GM11168 (cell line): ENCODE results near the gene MEIOB.

Source experiments
- in situ Hi-C: fragments of 300-500 bp; cut with MboI; formaldehyde crosslinking; loops from one replicate; pipeline ENCODE4 v1.12.0; 2022; ENCODE audit warnings: low sequenced_read_pairs; ENCODE audit not compliant: unreplicated experiment

The MEIOB gene

DNA sequence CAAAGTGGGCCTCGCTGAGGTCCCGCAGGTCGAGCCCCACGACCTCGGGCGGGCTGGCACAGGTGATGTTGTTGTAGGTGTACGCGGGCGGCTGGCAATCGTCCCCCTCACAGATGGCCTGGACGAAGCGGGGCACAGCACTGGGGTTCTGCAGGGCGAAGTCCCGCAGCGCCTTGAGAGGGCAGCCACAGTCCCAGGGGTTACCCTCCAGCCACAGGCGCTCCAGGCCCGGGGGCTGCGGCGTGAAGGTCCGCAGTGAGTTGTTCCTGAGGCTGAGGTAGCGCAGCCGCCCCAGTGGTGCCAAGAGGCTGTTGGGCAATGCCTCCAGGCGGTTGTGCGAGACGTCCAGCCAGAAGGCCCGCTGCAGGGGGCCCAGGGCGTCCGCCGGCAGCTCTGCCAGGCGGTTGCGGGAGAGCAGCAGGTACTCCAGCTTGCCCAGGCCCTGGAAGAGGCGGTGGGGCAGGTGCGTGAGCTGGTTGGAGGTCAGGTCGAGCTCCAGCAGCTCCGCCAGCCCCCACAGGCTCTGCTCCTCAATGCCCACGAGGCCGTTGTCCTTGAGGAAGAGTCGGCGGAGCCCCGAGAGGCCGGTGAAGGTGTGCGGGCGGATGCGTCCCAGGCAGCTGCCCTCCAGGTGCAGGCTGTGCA is 81.2 kb downstream of the MEIOB start:
- in situ Hi-C loops = no loop called here

DNA sequence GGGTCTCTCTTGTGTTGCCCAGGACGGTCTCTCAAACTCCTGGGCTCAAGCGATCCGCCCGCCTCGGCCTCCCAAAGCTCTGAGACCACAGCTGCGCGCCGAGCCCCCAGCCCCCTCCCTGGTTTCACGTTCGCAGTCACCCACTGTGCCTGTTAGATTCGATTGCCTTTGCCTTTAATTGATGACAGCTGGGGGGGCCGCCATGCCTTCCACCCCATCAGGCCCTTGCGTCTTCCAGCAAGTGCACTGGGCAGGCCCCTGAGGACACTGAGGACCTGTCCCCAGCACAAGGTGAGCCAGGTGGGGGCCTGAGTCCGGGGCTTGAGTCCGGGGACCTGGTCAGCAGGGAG is 81.7 kb downstream of the MEIOB start:
- in situ Hi-C loops = no loop called here

DNA sequence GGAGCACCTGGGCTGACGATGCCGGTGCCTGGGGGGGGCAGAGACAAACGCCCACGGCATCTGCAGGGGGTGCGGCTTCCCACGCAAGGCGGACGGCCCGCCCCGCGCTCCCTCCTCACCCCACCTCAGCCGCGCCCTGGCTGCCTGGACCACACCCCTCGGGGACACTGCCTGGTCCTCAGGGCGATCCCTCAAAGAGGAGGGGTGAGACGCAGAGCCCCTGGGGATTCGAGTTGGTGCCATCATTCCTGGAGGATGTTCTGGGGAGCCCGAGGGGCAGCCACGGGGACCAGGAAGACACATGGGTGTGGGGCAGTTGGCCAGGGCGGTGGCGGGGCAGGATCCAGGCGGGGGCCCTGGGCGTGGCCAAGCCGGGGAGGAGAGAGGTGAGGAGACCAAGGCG is 82.3 kb downstream of the MEIOB start:
- in situ Hi-C loops = no loop called here

DNA sequence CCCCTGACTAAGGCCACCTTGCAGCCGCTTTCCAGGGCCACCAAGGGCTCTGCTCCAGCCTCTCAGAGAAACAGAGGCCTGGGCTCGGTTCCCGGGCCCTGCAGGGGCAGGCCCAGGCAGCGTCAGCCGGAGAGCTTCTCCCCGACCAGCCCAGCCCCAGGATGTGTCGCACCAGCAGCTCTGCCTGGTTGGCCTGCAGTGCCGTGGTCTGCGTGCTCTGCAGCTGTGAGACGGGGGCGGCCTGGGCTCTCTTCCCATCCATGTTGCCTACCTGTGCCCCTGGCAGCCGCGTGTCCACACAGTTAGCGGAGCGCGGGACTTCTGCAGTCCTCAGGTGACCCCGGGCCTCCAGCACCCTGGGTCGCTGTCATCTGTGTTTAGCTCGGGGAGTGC is 83.3 kb downstream of the MEIOB start:
- in situ Hi-C loops = no loop called here

DNA sequence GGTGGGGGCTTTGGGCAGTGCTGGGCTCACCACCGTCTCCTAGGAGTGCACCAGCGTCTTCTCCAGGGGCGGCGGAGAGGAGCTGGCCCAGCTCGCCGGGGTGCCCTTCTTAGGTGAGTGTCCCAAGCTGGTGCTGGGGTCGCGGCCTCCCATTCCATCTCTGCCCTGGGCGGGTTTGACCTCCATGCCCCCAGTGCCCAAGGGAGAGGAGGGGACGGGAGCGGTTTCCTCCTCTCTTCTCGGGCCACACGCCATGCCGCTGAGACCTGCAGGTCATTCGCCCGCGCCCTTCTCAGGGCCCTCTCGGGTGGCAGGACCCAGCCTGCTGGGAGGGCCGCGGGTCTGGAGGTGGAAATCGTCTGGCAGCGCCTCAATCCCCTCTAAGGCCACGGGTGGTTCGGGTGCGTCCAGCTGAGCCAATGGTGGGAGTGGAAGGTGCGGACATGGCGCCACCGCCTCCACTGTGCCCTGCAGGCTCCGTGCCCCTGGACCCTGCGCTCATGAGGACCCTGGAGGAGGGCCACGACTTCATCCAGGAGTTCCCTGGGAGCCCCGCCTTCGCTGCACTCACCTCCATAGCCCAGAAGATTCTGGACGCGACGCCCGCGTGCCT is 83.8 kb downstream of the MEIOB start:
- in situ Hi-C loops = no loop called here

DNA sequence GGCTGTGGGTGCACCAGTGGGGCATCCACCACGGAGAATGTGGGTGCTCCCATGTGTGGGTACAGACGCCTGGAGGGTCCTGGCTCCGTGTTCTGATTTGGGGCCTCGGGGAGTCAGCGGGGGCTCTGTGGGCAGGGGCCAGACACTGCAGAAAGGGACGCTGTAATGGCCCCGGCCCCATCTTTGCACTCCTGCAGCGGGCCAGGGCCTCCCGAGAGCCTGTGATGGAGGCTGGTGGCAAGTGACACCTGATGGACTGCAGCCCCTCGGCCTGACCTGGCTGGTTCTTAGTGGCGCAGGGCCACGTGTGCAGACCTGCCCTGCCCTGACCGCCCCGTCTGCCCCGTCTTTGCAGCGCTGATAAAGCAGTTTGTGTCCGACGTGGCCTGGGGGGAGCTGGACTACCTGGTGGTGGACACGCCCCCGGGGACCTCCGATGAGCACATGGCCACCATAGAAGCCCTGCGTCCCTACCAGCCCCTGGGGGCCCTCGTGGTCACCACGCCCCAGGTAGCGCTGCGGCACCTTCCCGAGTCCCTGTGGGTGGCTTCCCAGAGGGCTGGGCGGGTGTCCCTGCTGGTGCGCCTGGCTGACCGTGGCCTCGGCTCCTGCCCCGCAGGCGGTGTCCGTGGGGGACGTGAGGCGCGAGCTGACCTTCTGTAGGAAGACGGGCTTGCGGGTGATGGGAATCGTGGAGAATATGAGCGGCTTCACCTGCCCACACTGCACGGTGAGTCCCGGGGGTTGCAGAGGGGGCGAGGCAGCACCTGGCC is 84.5 kb downstream of the MEIOB start:
- in situ Hi-C loops = no loop called here

DNA sequence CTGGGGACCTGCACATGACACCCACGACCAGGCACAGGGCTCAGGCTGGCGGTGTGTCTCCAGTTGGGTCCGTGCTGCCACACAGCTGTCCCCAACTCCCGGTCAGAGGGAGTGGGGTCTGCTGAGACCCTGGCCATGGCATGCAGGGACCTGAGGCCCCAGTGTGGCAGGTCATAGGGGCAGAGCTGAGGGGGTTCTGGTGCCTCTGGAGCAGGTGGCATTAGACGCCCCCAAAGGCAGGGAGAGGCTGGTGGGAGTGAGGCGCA is 85.0 kb downstream of the MEIOB start:
- in situ Hi-C loops = no loop called here

DNA sequence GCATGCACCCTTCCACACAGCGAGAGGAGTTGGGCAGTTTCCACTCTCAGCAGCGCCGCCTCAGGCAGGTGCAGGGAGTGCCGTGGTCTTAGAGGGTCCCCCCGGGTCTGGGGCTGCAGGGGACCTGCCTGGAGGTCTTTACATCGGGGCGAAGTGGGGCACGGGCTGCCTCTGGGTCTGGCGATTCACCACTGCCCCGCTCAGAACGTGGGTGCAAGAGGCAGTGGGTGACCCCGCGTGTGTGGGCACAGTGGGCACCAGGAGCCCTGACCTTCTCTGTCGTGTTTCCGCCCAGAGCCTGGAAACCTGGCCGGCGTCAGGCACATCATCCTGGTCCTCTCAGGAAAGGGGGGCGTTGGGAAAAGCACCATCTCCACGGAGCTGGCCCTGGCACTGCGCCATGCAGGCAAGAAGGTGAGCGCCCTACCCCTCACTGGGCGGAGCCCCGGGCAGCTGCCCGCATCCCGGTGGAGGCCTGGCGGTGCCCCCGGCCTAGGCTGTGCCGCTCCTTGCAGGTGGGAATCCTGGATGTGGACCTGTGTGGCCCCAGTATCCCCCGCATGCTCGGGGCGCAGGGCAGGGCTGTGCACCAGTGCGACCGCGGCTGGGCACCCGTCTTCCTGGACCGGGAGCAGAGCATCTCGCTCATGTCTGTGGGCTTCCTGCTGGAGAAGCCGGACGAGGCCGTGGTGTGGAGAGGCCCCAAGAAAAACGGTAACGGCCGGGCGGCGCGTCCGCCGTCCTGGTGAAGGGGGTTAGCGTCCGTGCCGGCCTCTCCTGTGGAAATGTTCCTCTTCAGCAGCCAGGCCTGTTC is 85.5 kb downstream of the MEIOB start:
- in situ Hi-C loops = no loop called here

DNA sequence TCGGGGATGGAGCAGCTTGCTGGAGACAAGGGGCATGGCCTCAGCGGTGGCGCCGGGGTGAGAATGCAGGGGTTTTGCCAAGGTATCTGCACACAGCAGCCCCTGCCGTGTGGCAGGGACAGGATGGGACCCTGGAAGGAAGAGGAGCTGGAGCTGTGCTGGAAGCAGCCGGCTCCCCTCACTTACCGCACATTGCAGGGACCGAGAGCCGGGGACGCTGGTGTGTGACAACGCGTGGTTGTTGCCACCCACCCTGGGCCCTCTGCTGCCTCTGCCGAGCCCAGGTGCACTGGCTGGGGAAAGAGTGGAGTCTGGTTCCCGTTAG is 86.2 kb downstream of the MEIOB start:
- in situ Hi-C loops = no loop called here

DNA sequence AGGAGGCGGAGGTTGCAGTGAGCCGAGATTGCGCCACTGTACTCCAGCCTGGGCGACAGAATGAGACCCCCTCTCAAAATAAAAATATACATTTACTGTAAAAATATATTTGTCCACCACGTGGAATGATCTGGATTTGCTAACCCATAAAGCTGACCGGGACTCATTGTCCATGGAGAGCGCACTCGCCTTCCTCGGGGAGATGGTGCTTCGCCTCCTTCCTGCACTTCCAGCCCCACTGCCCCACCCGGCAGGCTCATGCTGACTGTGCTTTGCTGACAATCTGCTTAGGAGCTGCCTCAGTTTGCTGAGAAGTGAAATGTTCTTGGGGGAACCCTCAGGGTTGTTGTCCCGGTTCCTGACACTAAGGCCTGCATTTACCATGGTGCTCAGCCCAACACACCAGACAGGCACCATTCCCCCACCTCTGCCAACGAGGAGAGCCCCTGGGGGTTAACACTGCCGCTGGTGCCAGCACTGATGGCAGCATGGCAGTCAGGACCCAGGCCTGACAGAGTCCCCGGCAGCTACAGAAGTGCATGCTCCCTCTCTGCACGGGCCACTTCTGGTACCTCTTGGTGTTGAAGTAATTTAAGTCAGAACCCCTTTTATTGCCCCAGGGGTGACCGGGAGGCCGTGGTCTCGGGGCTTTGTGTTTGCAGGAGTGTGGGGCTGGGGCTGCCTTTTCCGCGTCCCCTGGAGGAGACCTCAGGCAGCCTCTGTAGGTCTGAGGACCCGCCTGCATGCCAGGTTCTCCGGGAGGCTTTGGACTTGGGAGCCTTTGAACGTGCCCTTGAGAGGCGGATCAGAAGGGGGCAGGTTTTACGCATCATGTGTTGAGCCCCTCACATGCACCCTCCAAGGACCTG is 86.8 kb downstream of the MEIOB start:
- in situ Hi-C loops = no loop called here
